KMS-11 (cell line): ENCODE measurements around the gene HIPK4.

Source experiments
- H2AFZ ChIP-seq: fragments of 200-600 bp; sonication (generic); 2 replicates; pipeline ENCODE4 v1.6.1; 2016; ENCODE audit warnings: antibody characterized with exemption, mixed run types, low read depth
- H3K27ac ChIP-seq: fragments of 200-600 bp; sonication (generic); 2 replicates; pipeline ENCODE4 v1.6.1; 2016; ENCODE audit warnings: mild to moderate bottlenecking, mixed run types
- H3K27me3 ChIP-seq: fragments of 200-600 bp; sonication (generic); 2 replicates; pipeline ENCODE4 v1.6.1; 2017; ENCODE audit warnings: mild to moderate bottlenecking, low read depth, mixed run types, moderate library complexity; ENCODE audit not compliant: insufficient read depth
- H3K36me3 ChIP-seq: fragments of 200-600 bp; sonication (generic); 2 replicates; pipeline ENCODE4 v1.6.1; 2017; ENCODE audit warnings: mild to moderate bottlenecking, mixed run types; ENCODE audit not compliant: insufficient read depth
- H3K4me1 ChIP-seq: fragments of 200-600 bp; sonication (generic); 2 replicates; pipeline ENCODE4 v1.6.1; 2016; ENCODE audit warnings: mild to moderate bottlenecking, low read depth, mixed run types; ENCODE audit not compliant: poor library complexity, severe bottlenecking
- H3K4me2 ChIP-seq: fragments of 200-600 bp; sonication (generic); 2 replicates; pipeline ENCODE4 v1.7.0; 2016; ENCODE audit warnings: mild to moderate bottlenecking, mixed run types
- H3K4me3 ChIP-seq: fragments of 200-600 bp; sonication (generic); IDR thresholded peaks from 2 replicates; pipeline ENCODE4 v1.6.1; 2017; ENCODE audit warnings: low read depth, low read length, mixed read lengths; ENCODE audit not compliant: insufficient read depth
- H3K79me2 ChIP-seq: fragments of 200-600 bp; sonication (generic); 2 replicates; pipeline ENCODE4 v1.6.1; 2016; ENCODE audit warnings: low read depth, mixed run types; ENCODE audit not compliant: insufficient read depth
- H3K9ac ChIP-seq: fragments of 200-600 bp; sonication (generic); 2 replicates; pipeline ENCODE4 v1.6.1; 2016; ENCODE audit warnings: mild to moderate bottlenecking, mixed run types
- H4K20me1 ChIP-seq: fragments of 200-600 bp; sonication (generic); 2 replicates; pipeline ENCODE4 v1.6.1; 2016; ENCODE audit warnings: mild to moderate bottlenecking, mixed run types; ENCODE audit not compliant: insufficient read depth
- TF ChIP-seq, protein P1 (sequence below): fragments of 200-600 bp; sonication (generic); conservative IDR thresholded peaks from 2 replicates; pipeline ENCODE4 v1.6.1; 2017; ENCODE audit warnings: low read depth, mild to moderate bottlenecking, antibody characterized with exemption, low read length, moderate library complexity, mixed read lengths

Gene HIPK4

DNA sequence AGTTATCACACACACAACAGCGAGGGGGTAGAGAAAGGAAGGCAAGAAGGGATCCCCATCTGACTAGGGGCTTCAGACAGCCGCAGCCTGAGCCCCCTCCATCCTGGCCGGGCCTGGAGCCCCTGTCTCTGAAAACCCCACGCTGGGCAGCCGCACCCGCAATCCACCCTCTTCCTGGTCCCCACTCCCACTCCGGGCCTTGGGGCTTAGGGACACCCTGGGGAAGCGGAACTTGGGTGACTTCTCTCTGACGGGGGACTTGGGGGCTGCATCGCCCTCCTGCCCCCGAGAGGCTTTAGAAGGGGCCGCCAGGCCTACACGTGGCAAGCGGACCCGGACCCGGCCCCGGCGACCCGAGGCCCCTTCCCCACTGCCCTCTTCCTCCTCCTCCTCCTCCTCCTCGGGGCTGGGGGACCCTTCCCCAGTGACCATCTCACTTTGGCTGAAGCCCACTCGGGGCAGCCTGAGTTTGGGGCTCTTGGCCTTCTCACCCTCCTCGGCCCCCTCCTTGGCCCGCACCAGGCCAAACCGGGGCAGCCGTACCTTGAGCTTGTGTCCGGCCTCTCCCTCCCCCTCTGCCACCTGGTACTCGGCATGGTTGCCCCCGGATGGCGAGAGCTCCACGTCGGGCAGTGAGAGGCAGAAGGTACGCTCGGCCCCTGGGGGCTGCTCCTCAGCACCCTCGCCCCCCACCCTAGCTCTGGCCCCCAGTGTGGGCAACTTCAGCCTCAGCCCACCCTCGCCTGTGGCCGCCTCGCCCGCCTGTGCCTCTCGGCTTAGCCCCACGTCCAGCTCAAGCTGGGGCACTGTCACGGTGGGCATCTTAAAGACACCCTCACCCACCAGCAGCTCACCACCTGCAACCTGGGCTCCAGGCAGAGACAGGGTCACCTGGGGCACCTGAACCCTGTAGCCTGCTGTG lies 4.2 kb upstream of the HIPK4 start:
- Histone ChIP-seq H3K79me2 (no peaks in the 10 kb centered on the region), H3K4me1 (peaks cover 17% of the 10 kb centered on the region), H3K27me3 (peaks cover 12% of the 10 kb centered on the region), H3K27ac (no peak overlapping the region), H3K36me3 (no peaks in the 10 kb centered on the region), H3K4me2 (no peak overlapping the region), H4K20me1 (no peaks in the 10 kb centered on the region), H3K9ac (no peak overlapping the region), H3K4me3 (no peak overlapping the region), H2AFZ (no peak overlapping the region)
- TF ChIP-seq, protein P1, sequence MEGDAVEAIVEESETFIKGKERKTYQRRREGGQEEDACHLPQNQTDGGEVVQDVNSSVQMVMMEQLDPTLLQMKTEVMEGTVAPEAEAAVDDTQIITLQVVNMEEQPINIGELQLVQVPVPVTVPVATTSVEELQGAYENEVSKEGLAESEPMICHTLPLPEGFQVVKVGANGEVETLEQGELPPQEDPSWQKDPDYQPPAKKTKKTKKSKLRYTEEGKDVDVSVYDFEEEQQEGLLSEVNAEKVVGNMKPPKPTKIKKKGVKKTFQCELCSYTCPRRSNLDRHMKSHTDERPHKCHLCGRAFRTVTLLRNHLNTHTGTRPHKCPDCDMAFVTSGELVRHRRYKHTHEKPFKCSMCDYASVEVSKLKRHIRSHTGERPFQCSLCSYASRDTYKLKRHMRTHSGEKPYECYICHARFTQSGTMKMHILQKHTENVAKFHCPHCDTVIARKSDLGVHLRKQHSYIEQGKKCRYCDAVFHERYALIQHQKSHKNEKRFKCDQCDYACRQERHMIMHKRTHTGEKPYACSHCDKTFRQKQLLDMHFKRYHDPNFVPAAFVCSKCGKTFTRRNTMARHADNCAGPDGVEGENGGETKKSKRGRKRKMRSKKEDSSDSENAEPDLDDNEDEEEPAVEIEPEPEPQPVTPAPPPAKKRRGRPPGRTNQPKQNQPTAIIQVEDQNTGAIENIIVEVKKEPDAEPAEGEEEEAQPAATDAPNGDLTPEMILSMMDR = no peak

DNA sequence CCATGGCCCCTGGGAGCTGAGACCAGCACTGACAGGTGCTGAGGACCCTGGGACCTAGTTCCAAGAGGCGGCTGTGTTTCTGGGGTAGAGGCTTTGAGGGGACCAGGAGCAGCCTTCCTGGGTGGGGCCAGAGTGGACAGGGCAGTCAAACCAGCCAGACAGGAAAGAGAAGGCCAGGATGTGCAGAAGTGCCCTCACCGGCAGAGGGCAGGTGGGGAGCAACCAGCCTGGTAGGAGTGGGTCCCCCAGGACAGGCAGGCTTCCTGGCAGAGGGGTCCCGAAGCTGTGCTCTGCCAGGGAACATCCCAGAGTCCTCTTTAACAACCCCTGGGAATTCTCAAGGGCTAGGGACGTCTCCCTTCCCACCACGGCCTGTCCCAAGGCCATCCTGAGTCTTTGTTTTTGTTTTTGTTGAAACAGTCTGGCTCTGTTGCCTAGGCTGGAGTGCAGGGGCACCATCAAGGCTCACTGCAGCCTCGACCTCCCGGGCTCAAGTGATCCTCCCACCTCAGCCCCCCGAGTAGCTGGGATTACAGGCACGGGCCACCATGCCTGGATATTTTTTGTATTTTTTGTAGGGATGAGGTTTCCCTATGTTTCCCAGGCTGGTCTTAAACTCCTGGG lies 3.0 kb upstream of the HIPK4 start:
- Histone ChIP-seq H3K27ac (no peak overlapping the region), H2AFZ (no peak overlapping the region)

GRCh38 chr19:40392123-40392522 lies 2.1 kb upstream of the HIPK4 start:
- no peak overlapping the region for H2AFZ ChIP-seq
- H3K27me3 ChIP-seq = peaks cover 9% of the 10 kb centered on the region
- H4K20me1 ChIP-seq = no peaks in the 10 kb centered on the region
- peaks cover 17% of the 10 kb centered on the region for H3K4me1 ChIP-seq
- no peaks in the 10 kb centered on the region for H3K36me3 ChIP-seq
- TF ChIP-seq, protein P1 = no peak
- no peak overlapping the region for H3K4me3 ChIP-seq
- H3K79me2 ChIP-seq = no peaks in the 10 kb centered on the region
- H3K4me2 ChIP-seq = no peak overlapping the region
- H3K9ac ChIP-seq = no peak overlapping the region
- no peak overlapping the region for H3K27ac ChIP-seq

More for the DNA sequence above, 3.0 kb upstream of the HIPK4 start:
- no peak overlapping the region for H3K4me2 ChIP-seq
- peaks cover 12% of the 10 kb centered on the region for H3K27me3 ChIP-seq
- no peaks in the 10 kb centered on the region for H3K79me2 ChIP-seq
- H3K4me1 ChIP-seq = peaks cover 17% of the 10 kb centered on the region
- H3K4me3 ChIP-seq = no peak overlapping the region
- no peaks in the 10 kb centered on the region for H4K20me1 ChIP-seq
- H3K9ac ChIP-seq = no peak overlapping the region
- TF ChIP-seq, protein P1 = no peak
- no peaks in the 10 kb centered on the region for H3K36me3 ChIP-seq

DNA sequence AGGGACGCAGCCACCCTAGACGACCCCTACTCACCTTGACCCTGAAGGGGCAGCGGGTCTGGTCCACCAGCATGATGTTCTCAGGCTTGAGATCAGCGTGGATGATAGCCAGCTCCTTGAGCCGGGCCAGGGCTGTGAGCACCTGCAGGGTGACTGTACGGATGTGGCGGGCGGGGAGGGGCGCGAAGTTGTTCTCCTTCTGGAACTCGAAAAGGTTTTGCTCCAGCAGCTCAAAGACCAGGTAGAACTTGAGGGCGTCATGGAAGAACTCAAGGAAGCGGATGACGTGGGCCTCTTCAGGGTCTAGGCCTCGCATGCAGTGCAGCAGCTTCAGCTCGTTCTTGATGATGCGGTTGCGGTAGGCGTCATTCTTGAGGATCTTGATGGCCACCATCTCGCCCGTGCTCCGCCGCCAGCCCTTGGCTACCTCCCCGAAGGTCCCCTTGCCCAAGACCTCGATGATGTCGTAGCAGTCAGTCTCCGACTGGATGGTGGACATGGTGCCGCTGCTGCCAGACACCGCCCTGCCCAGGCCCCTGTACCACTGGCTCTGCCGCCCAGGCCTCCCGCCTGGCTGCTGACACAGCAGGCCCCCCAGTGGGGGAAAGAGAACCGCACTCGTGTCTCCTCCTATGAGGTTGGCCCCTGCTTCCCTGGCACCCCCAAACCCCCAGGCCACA lies 437 bp downstream of the HIPK4 start:
- Histone ChIP-seq H2AFZ (no peak overlapping the region), H3K4me1 (no peaks in the 10 kb centered on the region), H4K20me1 (no peaks in the 10 kb centered on the region), H3K27ac (no peak overlapping the region), H3K36me3 (no peaks in the 10 kb centered on the region), H3K4me3 (no peak overlapping the region), H3K79me2 (no peaks in the 10 kb centered on the region), H3K4me2 (no peak overlapping the region), H3K9ac (no peak overlapping the region), H3K27me3 (no peaks in the 10 kb centered on the region; the same call in 1 of the 2 replicates)
- TF ChIP-seq, protein P1 = no peak
